ENCODE measurements around the gene GDPD4. TPM values are rescaled to one million over a fixed set of nuclear protein-coding genes. Genes with fewer than 3 reads are reported as not detected.
A peak's percentile ranks its signal among the peaks of the same experiment; 100 is the strongest.

The GDPD4 gene
- total RNA-seq, 1 experiment from 2014 or later, result not detected

DNA sequence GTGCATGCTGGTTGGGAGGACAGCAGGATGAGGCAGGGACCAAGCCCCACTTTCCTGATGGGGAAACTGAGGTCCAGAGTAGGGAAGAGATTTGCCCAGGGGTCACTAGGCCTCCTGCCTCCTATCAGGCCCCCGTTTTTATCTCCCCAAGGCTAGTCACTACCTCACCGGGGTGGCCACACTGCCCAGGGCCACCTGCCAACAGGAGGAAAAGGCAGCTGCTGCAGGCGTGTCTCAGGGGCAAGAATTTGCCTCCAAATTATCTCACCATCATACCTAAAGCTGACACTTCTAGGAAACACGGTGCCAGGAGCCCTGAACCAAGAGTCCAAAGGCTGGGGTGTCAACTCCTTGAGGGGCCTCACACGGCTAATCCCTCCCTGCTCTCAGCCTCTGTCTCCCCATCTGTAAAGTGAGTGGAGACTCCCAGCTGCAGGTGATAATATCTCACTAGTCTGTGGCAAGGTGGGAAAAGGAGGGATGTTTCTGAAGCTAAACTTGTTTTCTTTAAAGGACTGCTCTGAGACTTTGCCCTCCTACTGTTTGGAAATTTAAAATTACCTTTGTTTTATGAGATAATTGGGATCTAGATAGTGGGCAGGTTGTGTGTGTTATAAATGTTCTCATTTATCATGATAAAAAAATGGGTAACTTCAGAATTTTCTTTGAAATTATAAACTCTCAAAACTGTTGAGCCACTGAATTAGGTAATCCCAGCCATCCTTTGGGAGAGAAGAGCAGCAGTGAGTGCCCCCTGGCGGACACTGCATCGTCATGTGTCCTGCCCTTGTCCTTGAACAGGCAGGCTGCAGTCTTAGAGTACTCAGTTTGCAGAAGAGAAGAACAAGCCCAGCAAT, 113.5 kb downstream of the GDPD4 start:
- Histone ChIP-seq H3K9me2 (ENCODE audit: insufficient read depth) (no peaks in the 10 kb centered on the region), H2AFZ (ENCODE audit: low read depth, low read length, poor library complexity, severe bottlenecking) (peak overlapping the region; percentile 63), H3K27me3 (ENCODE audit: insufficient read depth, low read length) (no peaks in the 10 kb centered on the region), H3K36me3 (ENCODE audit: control insufficient read depth in 1 of 2, insufficient read depth in 2 of 2, low read length in 2 of 2) (no peaks in the 10 kb centered on the region), H3K4me1 (ENCODE audit: control insufficient read depth in 1 of 2, insufficient read depth in 2 of 2, low read length in 2 of 2) (peaks cover 0 to 14% of the 10 kb centered on the region in 2 experiments; a peak in 3 of 4 replicates), H3K27ac (ENCODE audit: low read depth, low read length) (no peak overlapping the region), H3K79me2 (ENCODE audit: insufficient read depth, low read length) (no peaks in the 10 kb centered on the region), H3K4me3 (replicated peaks in 1 of 2; ENCODE audit: low read depth in 1 of 2, low read length in 2 of 2) (no peak overlapping the region), H3K9me3 (ENCODE audit: control insufficient read depth in 1 of 2, insufficient read depth in 1 of 2, low read depth in 1 of 2, low read length in 2 of 2) (no peaks in the 10 kb centered on the region), H3K4me2 (ENCODE audit: low read length) (no peak overlapping the region), H3K9ac (ENCODE audit: low read length) (no peak overlapping the region), H4K20me1 (ENCODE audit: insufficient read depth) (no peaks in the 10 kb centered on the region)
- no TSS peak for BruUV-seq (replicated peaks)
- intact Hi-C loops (cut with micrococcal nuclease), result loop anchor here (1.0 to 10.0 kb wide), 4 partner anchors 61 to 456 kb away; no protein-coding TSS in a partner anchor
- ChIA-PET CTCF (interaction anchor here (0.8 to 4.0 kb wide), 11 partner anchors 9 to 432 kb away, joined by 3 to 31 read pairs (median 4); partner anchors contain the start of gene MYO7A), RAD21 (ENCODE audit: low non-redundant PET in 1 of 2, low total read pairs in 2 of 2, uncharacterized antibody in 2 of 2, unreplicated experiment in 2 of 2) (no interaction called here), POLR2A (no interaction called here)
- peak; percentile 51 for TF ChIP-seq YY1 (IDR thresholded peaks at IDR 0.05; ENCODE audit: extremely low read depth, insufficient replicate concordance, low read depth, low read length)
- no peak for TF ChIP-seq ATF3 (IDR thresholded peaks at IDR 0.05)
- TF ChIP-seq SP1 (IDR thresholded peaks at IDR 0.05; ENCODE audit: low read depth), result no peak
- TF ChIP-seq ZFX (IDR thresholded peaks at IDR 0.05), result no peak
- no peak for TF ChIP-seq JUND (IDR thresholded peaks at IDR 0.05)
- no peak for TF ChIP-seq TCF7L2 (IDR thresholded peaks at IDR 0.05; ENCODE audit: borderline replicate concordance, extremely low read depth, insufficient read depth, insufficient read length)
- TF ChIP-seq, protein P1, sequence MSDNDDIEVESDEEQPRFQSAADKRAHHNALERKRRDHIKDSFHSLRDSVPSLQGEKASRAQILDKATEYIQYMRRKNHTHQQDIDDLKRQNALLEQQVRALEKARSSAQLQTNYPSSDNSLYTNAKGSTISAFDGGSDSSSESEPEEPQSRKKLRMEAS (IDR thresholded peaks at IDR 0.05), result no peak
- TF ChIP-seq POLR2A (IDR thresholded peaks at IDR 0.05; ENCODE audit: borderline replicate concordance, extremely low read depth, insufficient read depth, insufficient read length), result no peak
- TF ChIP-seq CBX3 (IDR thresholded peaks at IDR 0.05; ENCODE audit: low read depth), result no peak
- TF ChIP-seq, protein P2, sequence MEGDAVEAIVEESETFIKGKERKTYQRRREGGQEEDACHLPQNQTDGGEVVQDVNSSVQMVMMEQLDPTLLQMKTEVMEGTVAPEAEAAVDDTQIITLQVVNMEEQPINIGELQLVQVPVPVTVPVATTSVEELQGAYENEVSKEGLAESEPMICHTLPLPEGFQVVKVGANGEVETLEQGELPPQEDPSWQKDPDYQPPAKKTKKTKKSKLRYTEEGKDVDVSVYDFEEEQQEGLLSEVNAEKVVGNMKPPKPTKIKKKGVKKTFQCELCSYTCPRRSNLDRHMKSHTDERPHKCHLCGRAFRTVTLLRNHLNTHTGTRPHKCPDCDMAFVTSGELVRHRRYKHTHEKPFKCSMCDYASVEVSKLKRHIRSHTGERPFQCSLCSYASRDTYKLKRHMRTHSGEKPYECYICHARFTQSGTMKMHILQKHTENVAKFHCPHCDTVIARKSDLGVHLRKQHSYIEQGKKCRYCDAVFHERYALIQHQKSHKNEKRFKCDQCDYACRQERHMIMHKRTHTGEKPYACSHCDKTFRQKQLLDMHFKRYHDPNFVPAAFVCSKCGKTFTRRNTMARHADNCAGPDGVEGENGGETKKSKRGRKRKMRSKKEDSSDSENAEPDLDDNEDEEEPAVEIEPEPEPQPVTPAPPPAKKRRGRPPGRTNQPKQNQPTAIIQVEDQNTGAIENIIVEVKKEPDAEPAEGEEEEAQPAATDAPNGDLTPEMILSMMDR (IDR thresholded peaks at IDR 0.05 in 2 of 3, conservative IDR thresholded peaks at IDR 0.05 in 1 of 3; ENCODE audit: borderline replicate concordance in 1 of 3, insufficient read depth in 1 of 3, low read depth in 2 of 3, low read length in 2 of 3), result peak; percentile 95 to 98 (median 96)
- no peak for TF ChIP-seq CEBPB (IDR thresholded peaks at IDR 0.05; ENCODE audit: low read depth)
- no peak for TF ChIP-seq EZH2phosphoT487 (IDR thresholded peaks at IDR 0.05; ENCODE audit: borderline replicate concordance)
- TF ChIP-seq, protein P3, sequence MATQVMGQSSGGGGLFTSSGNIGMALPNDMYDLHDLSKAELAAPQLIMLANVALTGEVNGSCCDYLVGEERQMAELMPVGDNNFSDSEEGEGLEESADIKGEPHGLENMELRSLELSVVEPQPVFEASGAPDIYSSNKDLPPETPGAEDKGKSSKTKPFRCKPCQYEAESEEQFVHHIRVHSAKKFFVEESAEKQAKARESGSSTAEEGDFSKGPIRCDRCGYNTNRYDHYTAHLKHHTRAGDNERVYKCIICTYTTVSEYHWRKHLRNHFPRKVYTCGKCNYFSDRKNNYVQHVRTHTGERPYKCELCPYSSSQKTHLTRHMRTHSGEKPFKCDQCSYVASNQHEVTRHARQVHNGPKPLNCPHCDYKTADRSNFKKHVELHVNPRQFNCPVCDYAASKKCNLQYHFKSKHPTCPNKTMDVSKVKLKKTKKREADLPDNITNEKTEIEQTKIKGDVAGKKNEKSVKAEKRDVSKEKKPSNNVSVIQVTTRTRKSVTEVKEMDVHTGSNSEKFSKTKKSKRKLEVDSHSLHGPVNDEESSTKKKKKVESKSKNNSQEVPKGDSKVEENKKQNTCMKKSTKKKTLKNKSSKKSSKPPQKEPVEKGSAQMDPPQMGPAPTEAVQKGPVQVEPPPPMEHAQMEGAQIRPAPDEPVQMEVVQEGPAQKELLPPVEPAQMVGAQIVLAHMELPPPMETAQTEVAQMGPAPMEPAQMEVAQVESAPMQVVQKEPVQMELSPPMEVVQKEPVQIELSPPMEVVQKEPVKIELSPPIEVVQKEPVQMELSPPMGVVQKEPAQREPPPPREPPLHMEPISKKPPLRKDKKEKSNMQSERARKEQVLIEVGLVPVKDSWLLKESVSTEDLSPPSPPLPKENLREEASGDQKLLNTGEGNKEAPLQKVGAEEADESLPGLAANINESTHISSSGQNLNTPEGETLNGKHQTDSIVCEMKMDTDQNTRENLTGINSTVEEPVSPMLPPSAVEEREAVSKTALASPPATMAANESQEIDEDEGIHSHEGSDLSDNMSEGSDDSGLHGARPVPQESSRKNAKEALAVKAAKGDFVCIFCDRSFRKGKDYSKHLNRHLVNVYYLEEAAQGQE (IDR thresholded peaks at IDR 0.05; ENCODE audit: low read depth), result no peak
- TF ChIP-seq SRF (IDR thresholded peaks at IDR 0.05; ENCODE audit: low read depth), result no peak
- no peak for TF ChIP-seq POLR2AphosphoS5 (IDR thresholded peaks at IDR 0.05; ENCODE audit: low read depth, low read length)
- no peak for TF ChIP-seq SIN3A (IDR thresholded peaks at IDR 0.05; ENCODE audit: low read depth)
- no peak for TF ChIP-seq ZNF274 (IDR thresholded peaks at IDR 0.05; ENCODE audit: low read depth, low read length)
- TF ChIP-seq RAD21 (IDR thresholded peaks at IDR 0.05; ENCODE audit: low read depth), result peak; percentile 88
- TF ChIP-seq FOSL1 (IDR thresholded peaks at IDR 0.05; ENCODE audit: low read depth), result no peak
- DNase-seq (ENCODE audit: low read depth, low spot score), result peak; percentile 54
- peak; percentile 54 for ATAC-seq
